OCI-M2 (cell line): ENCODE results near the gene HECTD4.
"Not testable (repeated sequence)": the region's sequence is repeated elsewhere in the genome, so short reads cannot be mapped to it uniquely, and the experiment has no call there.

ENCODE experiments used
- DNase-seq: peaks from one replicate; lab custom pipeline; 2025; ENCODE audit not compliant: unreplicated experiment; lab: John Stamatoyannopoulos, UW

HECTD4 gene

GRCh38 chr12:112226768-112227167 lies 155.5 kb downstream of the HECTD4 start:
- no peak for DNase-seq

DNA sequence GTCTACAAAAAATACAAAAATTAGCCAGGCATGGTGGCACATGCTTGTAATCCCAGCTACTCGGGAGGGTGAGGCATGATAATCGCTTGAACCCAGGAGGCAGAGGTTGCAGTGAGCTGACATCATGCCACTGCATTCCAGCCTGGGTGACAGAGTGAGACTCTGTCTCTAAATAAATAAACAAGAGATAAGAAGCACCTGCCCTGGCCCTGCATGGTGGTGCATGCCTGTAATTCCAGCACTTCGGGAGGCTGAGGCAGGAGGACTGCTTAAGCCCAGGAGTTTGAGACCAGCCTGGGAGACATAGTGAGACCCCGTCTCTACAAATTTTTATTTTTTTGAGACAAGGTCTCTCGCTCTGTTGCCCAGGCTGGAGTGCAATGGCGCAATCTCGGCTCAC lies 161.6 kb downstream of the HECTD4 start:
- not testable (repeated sequence) for DNase-seq

DNA sequence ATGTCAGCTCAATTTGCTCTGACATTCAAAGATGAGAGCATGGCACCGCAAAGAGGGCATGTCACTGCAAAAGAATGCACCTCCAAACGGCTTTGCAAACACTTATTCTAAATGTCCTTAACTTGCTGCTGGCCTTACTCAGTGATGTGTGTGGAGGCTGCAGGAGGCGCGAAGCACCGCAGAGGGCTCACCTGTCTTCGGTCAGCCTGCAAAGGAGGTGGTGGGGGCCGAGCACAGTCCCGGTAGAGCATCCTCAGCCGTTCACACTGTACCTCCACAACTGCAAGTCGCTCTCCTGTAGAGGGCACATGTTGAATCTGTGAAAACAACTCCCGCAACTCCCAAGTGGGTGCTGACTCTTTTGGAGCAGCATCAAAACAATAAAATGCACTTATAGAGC lies 163.0 kb downstream of the HECTD4 start:
- DNase-seq = no peak

DNA sequence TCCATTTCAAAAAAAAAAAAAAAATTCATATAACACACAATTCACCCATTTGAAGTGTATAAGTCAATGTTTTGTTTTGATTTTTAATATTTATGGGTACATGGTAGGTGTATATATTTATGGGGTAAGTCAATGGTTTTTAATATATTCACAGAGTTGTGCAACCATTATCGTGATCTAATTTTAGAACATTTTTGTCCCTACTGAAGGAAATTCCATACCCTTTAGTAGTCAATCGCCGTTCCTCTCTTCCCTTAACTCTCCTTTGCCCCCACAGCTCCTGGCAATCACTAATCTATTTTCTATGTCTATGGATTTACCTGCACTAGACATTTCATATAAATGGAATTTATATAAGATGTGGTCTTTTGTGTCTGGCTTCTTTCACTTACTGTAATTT lies 164.1 kb downstream of the HECTD4 start:
- no peak for DNase-seq

GRCh38 chr12:112217647-112218046 lies 164.6 kb downstream of the HECTD4 start:
- DNase-seq = no peak

GRCh38 chr12:112216223-112216622 lies 166.0 kb downstream of the HECTD4 start:
- no peak for DNase-seq

- no peak for DNase-seq
Observed at GRCh38 chr12:112214064-112214463, 168.2 kb downstream of the HECTD4 start.

DNA sequence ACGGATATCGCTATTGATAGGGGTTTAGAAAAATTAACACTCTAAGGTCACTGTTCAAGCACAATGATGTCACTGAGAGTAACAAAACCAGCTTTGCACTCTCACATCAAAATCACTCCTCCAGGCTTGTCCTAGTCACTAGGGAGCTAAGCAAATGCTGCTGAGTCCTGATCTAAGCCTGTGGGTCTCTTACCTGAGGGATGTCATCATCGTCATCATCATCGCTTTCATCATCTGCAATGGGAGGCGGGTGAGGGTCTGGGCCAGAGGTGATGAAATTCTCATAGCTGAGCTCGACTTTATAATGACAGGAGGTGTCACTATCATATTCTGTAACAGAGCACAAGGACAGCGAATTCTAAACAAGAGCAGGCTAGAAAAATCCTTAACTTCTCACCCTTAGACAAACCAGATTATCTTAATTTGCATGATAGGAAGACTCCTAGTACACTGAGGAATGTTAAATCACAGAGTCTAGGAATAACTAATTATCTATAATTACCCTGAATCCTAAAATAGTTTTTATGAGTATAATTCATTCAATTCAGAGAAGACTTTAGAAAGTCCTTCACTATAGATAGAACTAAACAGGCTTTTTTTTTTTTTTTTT lies 173.8 kb downstream of the HECTD4 start:
- no peak for DNase-seq

DNA sequence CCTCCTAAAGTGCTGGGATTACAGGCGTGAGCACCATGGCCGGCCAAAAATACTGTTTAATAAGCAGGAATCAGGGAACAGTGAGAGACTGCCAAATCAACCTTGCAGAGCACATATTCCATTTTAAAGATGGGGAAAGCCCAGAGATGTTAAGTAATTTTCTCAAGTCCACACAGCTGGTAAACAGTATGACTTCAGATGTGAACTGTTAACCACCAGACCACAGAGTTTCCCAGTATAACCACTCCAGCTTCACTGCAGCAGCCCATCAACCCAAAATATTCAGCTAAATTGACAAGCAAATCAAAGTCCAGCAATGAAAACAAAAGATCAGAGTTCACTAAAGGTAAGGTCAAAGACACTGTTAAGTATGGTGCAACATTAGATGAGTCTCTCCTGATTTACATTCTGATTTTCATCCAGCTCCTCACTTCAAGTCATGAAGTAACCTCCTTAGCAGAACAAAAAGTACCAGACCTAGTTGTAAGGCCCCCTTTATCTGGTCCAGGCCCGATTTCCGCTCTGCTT lies 174.8 kb downstream of the HECTD4 start:
- DNase-seq = no peak

DNA sequence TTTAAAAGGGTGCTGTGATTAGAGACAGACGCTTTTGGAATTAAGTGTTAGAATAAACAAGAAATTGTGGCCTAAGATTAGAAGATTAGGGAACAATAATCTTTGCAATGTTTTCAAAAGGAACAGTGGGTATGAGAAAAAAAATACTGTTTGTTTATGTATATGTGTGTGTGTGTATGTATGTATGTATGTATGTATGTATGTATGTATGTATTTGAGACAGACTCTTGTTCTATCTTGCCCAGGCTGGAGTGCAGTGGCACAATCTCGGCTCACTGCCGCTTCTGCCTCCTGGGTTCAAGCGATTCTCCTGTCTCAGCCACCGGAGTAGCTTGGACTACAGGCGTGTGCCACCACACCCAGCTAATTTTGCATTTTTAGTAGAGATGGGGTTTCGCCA lies 175.3 kb downstream of the HECTD4 start:
- DNase-seq = no peak

DNA sequence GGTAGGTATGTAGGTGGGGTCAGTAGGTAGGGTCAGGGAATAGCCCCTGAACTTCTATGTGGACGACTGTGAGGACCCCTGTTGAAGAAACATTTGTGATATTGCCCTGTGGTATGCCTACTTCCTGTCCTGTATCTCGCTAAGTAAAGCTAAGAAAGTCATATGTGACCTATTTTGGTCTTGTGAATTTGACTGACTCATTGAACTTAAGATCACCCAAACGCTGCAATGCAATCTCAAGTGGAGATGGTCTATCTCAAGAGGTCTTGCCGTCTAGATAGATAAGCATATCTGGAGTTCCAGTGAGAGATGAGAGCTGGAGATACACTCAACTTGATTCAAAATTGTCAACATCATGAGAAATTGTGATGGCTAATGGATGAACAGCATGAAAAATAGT lies 183.1 kb downstream of the HECTD4 start:
- DNase-seq = no peak

DNA sequence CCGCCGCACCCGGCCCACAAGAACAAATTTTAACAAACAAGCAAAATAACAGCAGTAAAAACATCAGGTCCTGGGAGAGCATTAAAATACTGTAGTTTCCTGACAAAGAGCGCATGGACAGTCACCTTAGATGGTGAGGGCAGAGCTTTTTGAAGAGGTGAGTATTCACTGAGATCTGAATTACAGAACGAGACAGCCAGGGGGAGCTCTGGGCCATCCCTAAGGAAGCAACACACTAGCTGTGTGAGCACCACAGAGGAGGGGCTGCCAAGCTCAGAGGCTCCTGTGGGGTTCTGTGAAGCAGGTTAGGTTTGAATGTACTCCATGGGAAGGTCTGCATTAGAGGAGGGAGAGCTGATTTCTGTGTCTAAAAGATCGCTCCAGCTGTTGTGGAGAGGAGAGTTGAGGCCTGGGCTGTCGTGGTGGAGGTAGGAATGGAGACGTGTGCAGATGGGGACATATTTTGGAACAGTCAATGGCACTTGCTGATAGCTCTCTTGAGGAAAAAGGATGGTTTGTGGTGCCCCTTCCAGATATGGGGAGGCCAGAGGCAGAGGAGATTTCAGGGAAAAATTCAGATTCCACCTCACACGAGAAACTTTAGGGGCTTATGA lies 184.0 kb downstream of the HECTD4 start:
- DNase-seq = no peak

DNA sequence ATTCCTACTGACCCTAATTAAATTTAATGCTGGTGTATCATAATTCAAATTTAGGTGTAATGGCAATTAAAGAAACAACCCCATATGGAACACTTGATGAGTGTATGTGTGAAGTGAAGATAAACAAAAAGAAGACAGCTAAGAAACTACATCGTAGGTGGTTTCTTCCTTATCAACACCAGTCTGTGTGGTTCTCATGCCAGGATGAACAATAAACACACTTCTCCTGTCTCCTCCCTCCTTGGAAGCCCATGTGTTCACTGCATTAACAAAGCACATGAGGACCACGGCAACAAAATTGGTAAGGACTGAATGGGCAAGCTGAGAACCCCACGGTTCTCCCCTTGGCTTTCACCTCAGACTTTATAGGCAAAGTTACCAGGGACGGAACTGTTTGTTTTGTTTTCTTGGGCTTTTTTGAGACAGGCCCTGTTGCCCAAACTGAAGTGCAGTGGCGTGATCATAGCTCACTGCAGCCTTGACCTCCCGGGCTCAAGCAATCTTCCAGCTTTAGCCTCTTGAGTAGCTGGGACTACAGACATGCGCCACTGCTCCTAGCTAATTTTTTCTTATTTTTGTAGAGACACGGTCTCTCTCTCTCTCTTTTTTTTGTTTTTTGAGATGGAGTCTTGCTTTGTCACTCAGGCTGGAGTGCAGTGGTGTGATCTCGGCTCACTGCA lies 185.9 kb downstream of the HECTD4 start:
- DNase-seq = no peak

DNA sequence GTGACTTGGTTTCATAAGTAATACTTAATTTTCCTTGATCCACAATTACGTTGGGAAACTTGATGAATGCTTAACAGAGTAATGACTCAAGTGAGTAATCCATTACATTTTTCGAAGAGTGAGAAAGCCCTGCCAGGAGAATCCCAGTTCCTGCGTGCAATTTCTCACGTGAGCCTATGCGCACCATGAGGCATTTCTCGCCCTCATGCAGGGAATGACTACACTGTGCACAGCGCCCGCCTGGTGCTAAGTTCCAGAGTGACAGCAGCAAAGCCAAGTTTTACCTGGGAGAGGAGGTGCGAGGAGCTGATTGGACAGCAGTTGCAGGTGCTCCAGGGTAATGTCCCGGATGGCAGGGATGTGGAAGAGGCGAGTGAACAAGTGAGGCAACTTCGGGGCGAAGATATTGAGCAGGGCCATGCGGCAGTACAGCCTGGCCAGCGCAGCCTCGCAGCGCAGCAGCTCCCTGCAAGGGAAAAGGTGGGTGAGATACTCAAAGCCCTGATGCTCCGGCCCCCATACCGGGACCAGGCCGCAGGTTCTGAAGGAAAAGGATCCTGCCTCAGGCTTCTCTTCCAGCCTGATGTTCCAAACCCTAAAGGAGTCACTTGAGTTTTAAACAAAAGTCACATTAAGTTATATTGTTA lies 187.5 kb downstream of the HECTD4 start:
- DNase-seq = no peak

GRCh38 chr12:112192475-112192874 lies 189.8 kb downstream of the HECTD4 start:
- no peak for DNase-seq

DNA sequence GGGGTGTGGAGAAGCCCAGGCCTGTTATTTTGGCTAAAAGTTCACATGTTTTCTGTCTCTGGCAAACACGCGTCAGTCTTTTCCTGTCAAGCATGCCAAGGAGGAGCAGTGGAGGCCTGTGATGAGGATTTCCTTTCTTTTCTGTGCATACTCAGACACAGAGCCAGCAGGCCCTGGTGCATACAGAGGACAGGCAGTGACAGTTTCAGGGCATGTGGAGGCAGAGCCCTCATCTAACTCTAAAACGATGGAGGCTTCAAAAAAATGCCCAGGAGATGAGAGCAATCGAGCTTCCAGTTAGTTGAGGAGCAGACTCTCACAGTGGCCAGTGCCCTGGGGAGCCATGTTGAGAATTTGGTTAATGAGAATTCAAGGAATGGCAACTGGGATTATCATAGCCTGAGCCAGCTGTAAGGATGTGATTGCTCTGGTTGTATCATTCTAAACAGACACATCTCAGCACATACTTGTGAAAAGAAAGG lies 190.3 kb downstream of the HECTD4 start:
- no peak for DNase-seq

GRCh38 chr12:112191201-112191600 lies 191.0 kb downstream of the HECTD4 start:
- DNase-seq = no peak

GRCh38 chr12:112190231-112191025 lies 191.8 kb downstream of the HECTD4 start:
- no peak for DNase-seq

- no peak for DNase-seq
Observed at GRCh38 chr12:112188130-112188830, 194.0 kb downstream of the HECTD4 start.
